ENCODE data around the gene UCP3. TPM values are rescaled to one million over a fixed set of nuclear protein-coding genes. Genes with fewer than 3 reads are reported as not detected.
A peak's percentile ranks its signal among the peaks of the same experiment; 100 is the strongest.

Gene UCP3
- total RNA-seq, 4 donors from 2014 or later: 0.64 to 2.5 (median 1.6) TPM

DNA sequence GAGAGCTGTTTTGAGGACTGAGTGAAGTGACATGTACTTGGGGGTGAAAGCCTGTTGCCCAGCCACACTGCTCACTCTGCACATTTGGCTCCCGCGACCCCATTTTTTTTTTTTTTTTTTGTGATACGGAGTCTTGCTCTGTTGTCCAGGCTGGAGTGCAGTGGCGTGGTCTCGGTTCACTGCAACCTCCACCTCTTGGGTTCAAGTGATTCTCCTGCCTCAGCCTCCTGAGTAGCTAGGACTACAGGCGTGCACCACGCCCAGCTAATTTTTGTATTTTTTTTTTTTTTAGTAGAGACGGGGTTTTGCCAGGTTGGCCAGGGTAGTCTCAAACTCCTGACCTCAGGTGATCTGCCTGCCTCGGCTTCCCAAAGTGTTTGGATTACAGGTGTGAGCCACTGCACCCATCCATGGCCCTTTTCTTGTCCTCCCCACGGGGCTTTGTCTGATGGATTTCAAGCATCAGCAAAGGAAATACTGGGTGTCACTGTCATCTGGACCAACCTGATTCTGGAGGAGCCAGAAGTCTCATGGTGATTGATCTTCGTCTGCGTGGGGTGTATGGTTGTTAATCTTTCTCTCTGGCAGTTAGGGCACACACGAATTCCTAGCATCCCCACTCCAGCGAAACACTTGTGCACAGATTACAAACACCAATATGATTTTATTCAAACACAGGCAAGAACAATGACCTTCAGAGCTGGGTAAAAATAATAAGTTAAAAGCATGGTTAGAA lies 3.4 kb upstream of the UCP3 start:
- no peaks in the 10 kb centered on the region for H3K27me3 ChIP-seq
- H3K4me3 ChIP-seq: no peak overlapping the region
- no peaks in the 10 kb centered on the region for H3K9me3 ChIP-seq
- no peak for ATAC-seq
- 87 to 91% methylated on average over 3 to 10 of the region's 14 CpGs for WGBS, 2 donors (ENCODE audit: low coverage in 1 of 2)
- no peaks in the 10 kb centered on the region for H3K4me1 ChIP-seq
- no peak overlapping the region for H3K27ac ChIP-seq
- peaks cover 0 to 53% of the 10 kb centered on the region in 2 donors for H3K36me3 ChIP-seq
- TF ChIP-seq, protein P1, sequence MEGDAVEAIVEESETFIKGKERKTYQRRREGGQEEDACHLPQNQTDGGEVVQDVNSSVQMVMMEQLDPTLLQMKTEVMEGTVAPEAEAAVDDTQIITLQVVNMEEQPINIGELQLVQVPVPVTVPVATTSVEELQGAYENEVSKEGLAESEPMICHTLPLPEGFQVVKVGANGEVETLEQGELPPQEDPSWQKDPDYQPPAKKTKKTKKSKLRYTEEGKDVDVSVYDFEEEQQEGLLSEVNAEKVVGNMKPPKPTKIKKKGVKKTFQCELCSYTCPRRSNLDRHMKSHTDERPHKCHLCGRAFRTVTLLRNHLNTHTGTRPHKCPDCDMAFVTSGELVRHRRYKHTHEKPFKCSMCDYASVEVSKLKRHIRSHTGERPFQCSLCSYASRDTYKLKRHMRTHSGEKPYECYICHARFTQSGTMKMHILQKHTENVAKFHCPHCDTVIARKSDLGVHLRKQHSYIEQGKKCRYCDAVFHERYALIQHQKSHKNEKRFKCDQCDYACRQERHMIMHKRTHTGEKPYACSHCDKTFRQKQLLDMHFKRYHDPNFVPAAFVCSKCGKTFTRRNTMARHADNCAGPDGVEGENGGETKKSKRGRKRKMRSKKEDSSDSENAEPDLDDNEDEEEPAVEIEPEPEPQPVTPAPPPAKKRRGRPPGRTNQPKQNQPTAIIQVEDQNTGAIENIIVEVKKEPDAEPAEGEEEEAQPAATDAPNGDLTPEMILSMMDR (IDR thresholded peaks at IDR 0.05): no peak
- TF ChIP-seq EP300 (IDR thresholded peaks at IDR 0.05): no peak
- no peak for TF ChIP-seq POLR2AphosphoS5 (IDR thresholded peaks at IDR 0.05)
- no peak for TF ChIP-seq POLR2A (IDR thresholded peaks at IDR 0.05)

DNA sequence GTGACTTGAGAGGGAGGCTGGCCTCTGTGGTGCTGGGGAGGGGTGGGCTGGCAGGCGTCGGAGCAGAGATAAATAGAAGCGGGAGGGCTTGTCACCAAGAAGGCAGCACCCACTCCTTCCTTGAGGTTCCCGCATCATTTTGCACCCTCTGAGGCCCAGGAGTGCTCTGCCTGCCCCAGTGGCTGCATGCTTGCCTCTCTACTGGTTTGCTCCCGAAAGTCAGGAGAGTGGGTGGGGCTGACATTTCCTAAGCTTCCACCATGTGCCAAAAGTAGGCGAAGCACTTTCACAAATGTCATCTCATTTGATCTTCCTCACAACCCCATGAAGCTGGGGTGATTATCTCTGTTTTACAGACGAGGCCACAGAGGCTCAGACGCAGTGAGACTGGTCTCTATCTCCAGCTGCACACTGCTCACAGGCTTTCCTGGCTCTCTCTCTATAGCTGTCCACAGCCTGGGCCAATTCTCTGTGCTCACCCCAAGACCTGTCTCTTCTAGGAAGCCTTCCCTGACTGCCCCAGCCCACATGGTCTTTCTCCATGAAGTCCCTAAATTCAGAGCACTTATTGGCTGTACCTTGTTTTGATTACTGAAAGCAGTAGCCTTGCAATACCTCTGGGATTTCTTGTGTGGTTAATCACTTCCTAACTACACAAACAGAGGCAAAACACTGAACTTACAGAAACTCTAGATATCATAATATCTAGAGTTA lies 2.6 kb upstream of the UCP3 start:
- Histone ChIP-seq H3K36me3 (peaks cover 0 to 46% of the 10 kb centered on the region in 2 donors), H3K9me3 (no peaks in the 10 kb centered on the region), H3K27ac (no peak overlapping the region), H3K4me1 (no peaks in the 10 kb centered on the region), H3K27me3 (no peaks in the 10 kb centered on the region), H3K4me3 (no peak overlapping the region)
- WGBS, 2 donors (ENCODE audit: low coverage in 1 of 2): 71 to 87% methylated on average over 3 to 4 of the region's 8 CpGs
- TF ChIP-seq, protein P1 (IDR thresholded peaks at IDR 0.05): no peak
- TF ChIP-seq POLR2AphosphoS5 (IDR thresholded peaks at IDR 0.05) (no peak), POLR2A (IDR thresholded peaks at IDR 0.05) (no peak), EP300 (IDR thresholded peaks at IDR 0.05) (no peak)
- peak; percentile 53 for ATAC-seq

DNA sequence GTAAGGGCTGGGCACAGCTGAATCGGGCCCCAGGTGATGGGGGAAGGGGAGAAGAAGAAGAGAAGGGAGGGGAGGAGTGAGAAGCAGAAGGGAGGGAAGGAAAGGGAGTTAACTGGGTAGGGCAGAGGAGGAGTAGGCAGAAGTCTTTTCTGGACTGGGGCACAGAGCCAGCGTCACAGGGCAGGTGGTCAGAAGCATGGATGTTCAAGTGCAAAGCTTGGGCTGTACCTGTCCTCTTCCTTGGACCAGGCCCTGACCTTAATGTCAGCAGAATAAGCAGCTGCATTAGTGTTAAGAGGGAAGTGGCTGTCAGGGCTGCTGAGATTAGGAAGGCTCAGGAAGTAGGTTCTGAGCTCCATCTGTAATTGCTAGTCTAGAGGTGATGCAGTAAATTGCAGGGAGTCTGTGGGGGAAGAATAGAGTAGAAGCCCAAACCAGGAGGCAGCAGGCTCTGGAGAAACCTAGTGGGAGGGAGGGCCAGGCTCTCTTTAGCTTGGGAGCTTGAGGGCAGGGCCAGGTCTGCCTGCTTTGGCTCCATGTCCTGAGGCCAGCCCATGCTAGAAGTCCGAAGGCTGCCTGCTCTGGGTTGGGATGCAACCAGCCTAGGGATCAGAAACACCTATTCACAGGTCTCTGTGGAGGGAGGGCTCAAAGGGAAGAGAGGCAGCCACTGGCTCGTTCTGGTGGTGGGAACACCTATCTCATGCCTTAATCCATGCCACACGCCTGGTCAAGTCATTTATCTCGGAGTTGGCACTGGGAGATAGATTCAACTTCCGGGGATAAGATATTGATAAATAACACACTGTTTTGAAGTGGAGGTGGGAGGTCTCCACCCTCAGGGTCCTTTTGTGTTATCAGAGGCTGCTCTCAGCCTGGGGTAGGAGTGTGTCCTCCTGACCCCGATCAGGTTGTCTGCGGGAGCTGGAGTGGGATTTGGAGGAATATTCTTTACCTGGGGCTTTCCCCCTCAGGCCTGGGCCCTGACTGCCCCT lies 1.7 kb upstream of the UCP3 start:
- Histone ChIP-seq H3K27ac (no peak overlapping the region), H3K36me3 (peaks cover 0 to 46% of the 10 kb centered on the region in 2 donors)
- no peak for ATAC-seq

DNA sequence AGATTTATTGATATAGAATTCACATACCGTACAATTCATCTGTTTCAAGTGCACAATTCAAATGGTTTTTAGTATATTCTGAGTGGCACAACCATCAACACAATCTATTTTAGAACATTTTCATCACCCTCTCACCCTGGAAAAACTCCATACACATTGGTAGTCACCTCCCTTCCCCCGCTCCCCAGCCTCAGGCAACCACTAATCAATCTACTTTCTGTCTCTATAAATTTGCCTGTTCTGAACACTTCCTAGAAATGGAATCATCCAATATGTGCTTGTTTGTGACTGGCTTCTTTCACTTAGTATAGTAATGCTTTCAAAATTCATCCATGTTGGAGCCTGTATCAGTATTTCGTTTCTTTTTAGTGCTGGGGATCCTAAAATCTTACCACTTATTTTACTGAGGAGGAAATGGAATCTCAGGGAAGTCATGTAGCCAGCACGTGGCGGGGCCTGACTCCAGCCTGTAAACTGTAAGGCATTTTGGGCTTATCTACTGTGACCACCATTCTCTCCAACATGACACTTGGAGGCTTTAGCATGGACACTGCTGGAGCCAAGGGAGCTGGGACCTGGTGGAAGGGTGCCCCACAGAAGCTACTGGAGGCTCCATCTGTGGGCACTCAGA lies 905 bp upstream of the UCP3 start:
- no peaks in the 10 kb centered on the region for H3K4me1 ChIP-seq
- TF ChIP-seq EP300 (IDR thresholded peaks at IDR 0.05) (no peak), POLR2A (IDR thresholded peaks at IDR 0.05) (no peak), POLR2AphosphoS5 (IDR thresholded peaks at IDR 0.05) (no peak)
- TF ChIP-seq, protein P1 (IDR thresholded peaks at IDR 0.05): no peak
- no peaks in the 10 kb centered on the region for H3K9me3 ChIP-seq
- H3K27me3 ChIP-seq: no peaks in the 10 kb centered on the region
- peaks cover 0 to 47% of the 10 kb centered on the region in 2 donors for H3K36me3 ChIP-seq
- no peak for ATAC-seq
- 89 to 97% methylated on average over 3 to 5 of the region's 5 CpGs for WGBS, 2 donors (ENCODE audit: low coverage in 1 of 2)
- no peak overlapping the region for H3K27ac ChIP-seq
- no peak overlapping the region for H3K4me3 ChIP-seq

More for the DNA sequence above, 1.7 kb upstream of the UCP3 start:
- no peaks in the 10 kb centered on the region for H3K9me3 ChIP-seq
- H3K4me3 ChIP-seq: no peak overlapping the region
- 86 to 100% methylated on average over 2 to 8 of the region's 9 CpGs for WGBS, 2 donors (ENCODE audit: low coverage in 1 of 2)
- TF ChIP-seq EP300 (IDR thresholded peaks at IDR 0.05): no peak
- no peaks in the 10 kb centered on the region for H3K4me1 ChIP-seq
- no peaks in the 10 kb centered on the region for H3K27me3 ChIP-seq

DNA sequence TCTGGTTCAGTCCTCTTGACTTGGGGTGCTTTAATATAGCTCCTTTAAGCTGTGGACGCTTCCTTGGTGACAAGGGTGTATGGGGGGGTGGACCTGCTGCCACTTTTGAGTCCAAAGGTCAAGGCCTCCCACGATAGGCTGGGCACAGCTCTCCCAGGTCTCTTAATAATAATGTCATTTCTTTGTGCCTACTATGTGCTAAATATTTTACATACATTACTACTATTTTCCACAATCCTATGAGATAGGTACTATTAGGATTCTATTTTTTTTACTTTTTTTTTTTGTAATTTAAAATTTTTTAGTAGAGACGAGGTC lies 304 bp upstream of the UCP3 start:
- Histone ChIP-seq H3K36me3 (peaks cover 0 to 47% of the 10 kb centered on the region in 2 donors), H3K4me3 (no peak overlapping the region)
- WGBS, 2 donors (ENCODE audit: low coverage in 1 of 2): 91% methylated on average over 3 of the region's 3 CpGs; no CpG with 5 or more reads in 1 of the 2 donors

More for the DNA sequence above, 304 bp upstream of the UCP3 start:
- Histone ChIP-seq H3K27ac (no peak overlapping the region), H3K9me3 (no peaks in the 10 kb centered on the region), H3K4me1 (no peaks in the 10 kb centered on the region), H3K27me3 (no peaks in the 10 kb centered on the region)
- no peak for TF ChIP-seq POLR2A (IDR thresholded peaks at IDR 0.05)
- no peak for ATAC-seq
